HCT116 (cell line): ENCODE results near the gene TMEM86B. TPM values are rescaled to one million over a fixed set of nuclear protein-coding genes. Genes with fewer than 3 reads are reported as not detected.
A peak's percentile ranks its signal among the peaks of the same experiment; 100 is the strongest.

Experiments
- ATAC-seq: fragments of 200-7000 bp; cut with Tn5 transposase; 2 replicates; pipeline ENCODE4 v1.9.1; 2020; ENCODE audit warnings: mild to moderate bottlenecking, moderate library complexity
- BruUV-seq: library from RNA; stranded (reverse); fragments of 400-500 nt; replicated peaks from 2 replicates; lab custom pipeline; 2021; lab: Mats Ljungman, UMichigan
- CTCF ChIA-PET: fragments of 300-600 bp; sonication (Branson Sonifier 250); formaldehyde crosslinking; loops from one replicate; lab custom pipeline; 2021; ENCODE audit warnings: antibody characterized with exemption; lab: Charles Lee
- POLR2A ChIA-PET: fragments of 300-600, 350-600 bp; sonication (Branson Sonifier 250); formaldehyde crosslinking; loops from one replicate; lab custom pipeline; 2021; ENCODE audit warnings: antibody characterized with exemption; lab: Charles Lee
- RAD21 ChIA-PET, 2 experiments: fragments of 300-600 bp; sonication (Branson Sonifier 250); formaldehyde crosslinking; loops; one replicate each; lab custom pipeline; 2023; ENCODE audit warnings: low total read pairs in 2 of 2; ENCODE audit not compliant: uncharacterized antibody in 2 of 2, unreplicated experiment in 2 of 2, low non-redundant PET in 1 of 2; lab: Charles Lee
- DNase-seq: peaks from one replicate; pipeline ENCODE4 v3.0.0-alpha.2; 2010; ENCODE audit warnings: low read depth, low spot score
- H2AFZ ChIP-seq: fragments of 200-600 bp; shearing (Covaris generic), sonication (generic); 2 replicates; pipeline ENCODE4 v1.6.1; 2017; ENCODE audit warnings: low read depth, mixed run types, mixed read lengths, antibody characterized with exemption, low read length; ENCODE audit not compliant: poor library complexity, severe bottlenecking
- H3K27ac ChIP-seq: 2 replicates; pipeline ENCODE4 v1.5.1; 2012; ENCODE audit warnings: low read depth, low read length
- H3K27me3 ChIP-seq: fragments of 200-600 bp; sonication (generic); 2 replicates; pipeline ENCODE4 v1.6.1; 2016; ENCODE audit warnings: mixed run types, low read length, mixed read lengths; ENCODE audit not compliant: insufficient read depth
- H3K36me3 ChIP-seq, 2 experiments: fragments of 200-500 bp in 1 of 2; fragments of 200-600 bp in 1 of 2; sonication (Bioruptor generic) in 1 of 2; sonication (generic) in 1 of 2; 2 replicates each; pipeline versions ENCODE4 v1.5.1 to v1.6.1; 2014 to 2016; ENCODE audit warnings: low read length in 2 of 2, inconsistent platforms in 1 of 2, mixed read lengths in 1 of 2, mixed run types in 1 of 2; ENCODE audit not compliant: insufficient read depth in 2 of 2, control insufficient read depth in 1 of 2
- H3K4me1 ChIP-seq, 2 experiments: fragments of 200-600 bp in 1 of 2; sonication (generic) in 1 of 2; 2 replicates each; pipeline versions ENCODE4 v1.5.1 to v1.6.1; 2012 to 2017; ENCODE audit warnings: low read length in 2 of 2, inconsistent platforms in 1 of 2, mild to moderate bottlenecking in 1 of 2, mixed read lengths in 1 of 2, mixed run types in 1 of 2, moderate library complexity in 1 of 2; ENCODE audit not compliant: insufficient read depth in 2 of 2, control insufficient read depth in 1 of 2
- H3K4me2 ChIP-seq: fragments of 200-600 bp; sonication (generic); 2 replicates; pipeline ENCODE4 v1.6.1; 2017; ENCODE audit warnings: mixed run types, low read length, mixed read lengths
- H3K4me3 ChIP-seq, 2 experiments: fragments of 200-600 bp in 1 of 2; sonication (generic) in 1 of 2; replicated peaks in 1 of 2; 2 replicates each; pipeline ENCODE4 v1.5.1; 2011 to 2016; ENCODE audit warnings: low read length in 2 of 2, control low read depth in 1 of 2, low read depth in 1 of 2, mild to moderate bottlenecking in 1 of 2, mixed read lengths in 1 of 2, mixed run types in 1 of 2
- H3K79me2 ChIP-seq: fragments of 200-600 bp; sonication (generic); 2 replicates; pipeline ENCODE4 v1.6.1; 2017; ENCODE audit warnings: mild to moderate bottlenecking, mixed run types, low read length, moderate library complexity, mixed read lengths; ENCODE audit not compliant: insufficient read depth
- H3K9ac ChIP-seq: fragments of 200-600 bp; sonication (generic); 2 replicates; pipeline ENCODE4 v1.6.1; 2016; ENCODE audit warnings: low read length, mixed read lengths
- H3K9me2 ChIP-seq: fragments of 200-600 bp; sonication (generic), shearing (Covaris generic); 2 replicates; pipeline ENCODE4 v1.6.1; 2017; ENCODE audit warnings: mixed run types, mild to moderate bottlenecking, moderate library complexity; ENCODE audit not compliant: insufficient read depth
- H3K9me3 ChIP-seq, 2 experiments: fragments of 200-500 bp in 1 of 2; fragments of 200-600 bp in 1 of 2; sonication (Bioruptor generic) in 1 of 2; sonication (generic) in 1 of 2; 2 replicates each; pipeline ENCODE4 v1.6.1; 2014 to 2017; ENCODE audit warnings: low read length in 2 of 2, mixed read lengths in 2 of 2, inconsistent platforms in 1 of 2, low read depth in 1 of 2, mild to moderate bottlenecking in 1 of 2, mixed run types in 1 of 2, moderate library complexity in 1 of 2; ENCODE audit not compliant: control insufficient read depth in 1 of 2, insufficient read depth in 1 of 2
- H4K20me1 ChIP-seq: fragments of 200-600 bp; sonication (generic), shearing (Covaris generic); 2 replicates; pipeline ENCODE4 v1.6.1; 2017; ENCODE audit warnings: mixed run types, mild to moderate bottlenecking, moderate library complexity; ENCODE audit not compliant: insufficient read depth
- CBX3 ChIP-seq: IDR thresholded peaks from 2 replicates; pipeline ENCODE4 v1.6.1; 2012; ENCODE audit warnings: low read depth
- CEBPB ChIP-seq: IDR thresholded peaks from 2 replicates; pipeline ENCODE4 v1.6.1; 2012; ENCODE audit warnings: low read depth
- EGR1 ChIP-seq: IDR thresholded peaks from 2 replicates; pipeline ENCODE4 v1.6.1; 2012; ENCODE audit warnings: low read depth
- FOSL1 ChIP-seq: IDR thresholded peaks from 2 replicates; pipeline ENCODE4 v1.6.1; 2012; ENCODE audit warnings: low read depth
- JUND ChIP-seq: IDR thresholded peaks from 2 replicates; pipeline ENCODE4 v1.6.1; 2012
- POLR2A ChIP-seq: IDR thresholded peaks from 2 replicates; pipeline ENCODE4 v1.7.0; 2011; ENCODE audit warnings: borderline replicate concordance; ENCODE audit not compliant: insufficient read depth, insufficient read length; ENCODE audit errors: extremely low read depth
- RAD21 ChIP-seq: IDR thresholded peaks from 2 replicates; pipeline ENCODE4 v1.6.1; 2012; ENCODE audit warnings: low read depth, mild to moderate bottlenecking
- SIN3A ChIP-seq: IDR thresholded peaks from 2 replicates; pipeline ENCODE4 v1.6.1; 2012; ENCODE audit warnings: low read depth
- SP1 ChIP-seq: IDR thresholded peaks from 2 replicates; pipeline ENCODE4 v1.6.1; 2012; ENCODE audit warnings: low read depth
- SRF ChIP-seq: IDR thresholded peaks from 2 replicates; pipeline ENCODE4 v1.6.1; 2012; ENCODE audit warnings: low read depth
- YY1 ChIP-seq: IDR thresholded peaks from 2 replicates; pipeline ENCODE4 v1.6.1; 2011; ENCODE audit warnings: low read length, low read depth, moderate library complexity, mild to moderate bottlenecking; ENCODE audit not compliant: insufficient replicate concordance; ENCODE audit errors: extremely low read depth
- ZFX ChIP-seq: fragments of 450-650 bp; IDR thresholded peaks from 2 replicates; pipeline ENCODE4 v1.6.1; 2017
- intact Hi-C: fragments of 100-400 bp; cut with micrococcal nuclease; formaldehyde crosslinking; loops from 2 replicates; pipeline ENCODE4 v1.10.0; 2022
- total RNA-seq: library from RNA; stranded (reverse); gene quantifications from one replicate; pipeline ENCODE4 v1.2.1, GENCODE V29; 2021; ENCODE audit not compliant: unreplicated experiment
- TF ChIP-seq, protein P1 (sequence below): IDR thresholded peaks from 2 replicates; pipeline ENCODE4 v1.6.1; 2012
- TF ChIP-seq, protein P2 (sequence below): IDR thresholded peaks from 2 replicates; pipeline ENCODE4 v1.6.1; 2011; ENCODE audit warnings: mild to moderate bottlenecking, low read length, moderate library complexity; ENCODE audit not compliant: insufficient replicate concordance; ENCODE audit errors: extremely low read depth
- TF ChIP-seq, protein P3 (sequence below), 3 experiments: fragments of 200-600 bp in 1 of 3; sonication (generic) in 1 of 3; IDR thresholded peaks in 2 of 3; conservative IDR thresholded peaks in 1 of 3; 2 replicates each; pipeline ENCODE4 v1.5.1; 2012 to 2017; ENCODE audit warnings: low read depth in 2 of 3, low read length in 2 of 3, antibody characterized with exemption in 1 of 3, borderline replicate concordance in 1 of 3, control low read depth in 1 of 3, mild to moderate bottlenecking in 1 of 3, mixed read lengths in 1 of 3, mixed run types in 1 of 3, moderate library complexity in 1 of 3; ENCODE audit not compliant: insufficient read depth in 1 of 3

Gene TMEM86B
- total RNA-seq, 1 experiment from 2014 or later, result 10.6 TPM

DNA sequence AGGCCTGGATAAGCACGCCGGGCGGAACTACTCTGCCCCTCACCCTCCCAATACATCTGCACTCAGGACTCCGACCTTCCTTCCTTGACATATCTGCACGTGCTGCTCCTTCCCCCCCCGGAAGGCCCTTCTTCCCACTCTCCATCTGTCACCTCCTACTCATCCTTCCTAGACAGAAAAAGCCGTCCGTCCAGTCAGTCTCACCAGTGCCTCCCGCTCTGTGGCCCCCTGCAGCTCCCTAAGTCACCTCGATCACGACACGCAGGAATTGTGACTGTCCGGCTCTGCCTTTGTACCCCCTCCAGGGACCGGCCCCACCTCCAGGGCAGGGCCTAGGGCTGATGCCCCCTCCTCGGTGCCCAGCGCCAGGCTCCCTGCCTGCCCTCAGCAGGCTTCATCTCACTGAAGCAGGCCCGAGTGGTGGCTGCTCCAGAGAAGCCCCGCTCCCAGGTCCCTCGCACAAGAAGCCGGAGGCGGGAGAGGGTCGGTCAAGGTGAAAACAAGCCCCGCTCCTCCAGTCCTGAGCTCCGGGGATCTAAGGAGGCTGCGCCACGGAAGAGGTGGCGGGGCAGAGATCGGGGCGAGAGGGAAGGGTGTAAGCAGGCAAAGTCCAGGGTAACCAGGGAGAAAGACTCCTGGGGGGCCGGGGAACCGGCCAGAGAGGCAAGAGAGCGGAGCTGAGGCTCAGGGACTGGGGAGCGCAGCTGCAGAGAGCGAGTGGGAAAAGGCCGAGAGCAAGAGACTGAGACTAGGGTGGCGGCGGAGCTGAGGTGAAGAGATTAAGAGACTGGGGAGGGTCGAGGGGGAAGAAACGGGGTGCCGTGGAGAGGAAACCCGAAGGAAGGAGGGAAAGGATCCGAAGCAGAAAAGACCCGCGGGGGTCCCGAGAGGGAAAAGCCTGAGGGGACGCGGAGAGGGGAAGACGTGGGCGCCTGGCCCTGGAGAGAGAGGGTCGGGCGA is 29.2 kb upstream of the TMEM86B start:
- Histone ChIP-seq H3K4me2 (peak overlapping the region; percentile 98), H4K20me1 (no peaks in the 10 kb centered on the region), H3K9me2 (no peaks in the 10 kb centered on the region), H3K4me1 (peaks cover 20 to 41% of the 10 kb centered on the region in 2 experiments), H3K36me3 (peaks cover 0 to 13% of the 10 kb centered on the region in 2 experiments; a peak in 3 of 4 replicates), H3K4me3 (peak overlapping the region; percentile 89 to 96), H3K27me3 (no peaks in the 10 kb centered on the region), H3K9ac (peak overlapping the region; percentile 96), H3K79me2 (peaks cover 60% of the 10 kb centered on the region), H3K9me3 (no peaks in the 10 kb centered on the region), H3K27ac (peak overlapping the region; percentile 79), H2AFZ (no peak overlapping the region)
- POLR2A ChIA-PET, result no interaction called here
- no TSS peak for BruUV-seq
- RAD21 ChIA-PET, result no interaction called here
- intact Hi-C loops, result loop anchor here (5.0 kb wide), 1 partner anchor 90 kb away; the partner anchor contains the start of gene DNAAF3
- CTCF ChIA-PET, result interaction anchor here (0.8 kb wide), 1 partner anchor 111 kb away, joined by 3 read pairs; no protein-coding TSS in a partner anchor
- TF ChIP-seq ZFX (no peak), FOSL1 (no peak), YY1 (no peak), CEBPB (no peak), SP1 (no peak), EGR1 (no peak), RAD21 (no peak), POLR2A (no peak), SIN3A (no peak), CBX3 (no peak), JUND (no peak), SRF (no peak)
- TF ChIP-seq, protein P1, sequence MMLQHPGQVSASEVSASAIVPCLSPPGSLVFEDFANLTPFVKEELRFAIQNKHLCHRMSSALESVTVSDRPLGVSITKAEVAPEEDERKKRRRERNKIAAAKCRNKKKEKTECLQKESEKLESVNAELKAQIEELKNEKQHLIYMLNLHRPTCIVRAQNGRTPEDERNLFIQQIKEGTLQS, result no peak
- TF ChIP-seq, protein P2, sequence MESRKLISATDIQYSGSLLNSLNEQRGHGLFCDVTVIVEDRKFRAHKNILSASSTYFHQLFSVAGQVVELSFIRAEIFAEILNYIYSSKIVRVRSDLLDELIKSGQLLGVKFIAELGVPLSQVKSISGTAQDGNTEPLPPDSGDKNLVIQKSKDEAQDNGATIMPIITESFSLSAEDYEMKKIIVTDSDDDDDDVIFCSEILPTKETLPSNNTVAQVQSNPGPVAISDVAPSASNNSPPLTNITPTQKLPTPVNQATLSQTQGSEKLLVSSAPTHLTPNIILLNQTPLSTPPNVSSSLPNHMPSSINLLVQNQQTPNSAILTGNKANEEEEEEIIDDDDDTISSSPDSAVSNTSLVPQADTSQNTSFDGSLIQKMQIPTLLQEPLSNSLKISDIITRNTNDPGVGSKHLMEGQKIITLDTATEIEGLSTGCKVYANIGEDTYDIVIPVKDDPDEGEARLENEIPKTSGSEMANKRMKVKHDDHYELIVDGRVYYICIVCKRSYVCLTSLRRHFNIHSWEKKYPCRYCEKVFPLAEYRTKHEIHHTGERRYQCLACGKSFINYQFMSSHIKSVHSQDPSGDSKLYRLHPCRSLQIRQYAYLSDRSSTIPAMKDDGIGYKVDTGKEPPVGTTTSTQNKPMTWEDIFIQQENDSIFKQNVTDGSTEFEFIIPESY, result no peak
- TF ChIP-seq, protein P3, sequence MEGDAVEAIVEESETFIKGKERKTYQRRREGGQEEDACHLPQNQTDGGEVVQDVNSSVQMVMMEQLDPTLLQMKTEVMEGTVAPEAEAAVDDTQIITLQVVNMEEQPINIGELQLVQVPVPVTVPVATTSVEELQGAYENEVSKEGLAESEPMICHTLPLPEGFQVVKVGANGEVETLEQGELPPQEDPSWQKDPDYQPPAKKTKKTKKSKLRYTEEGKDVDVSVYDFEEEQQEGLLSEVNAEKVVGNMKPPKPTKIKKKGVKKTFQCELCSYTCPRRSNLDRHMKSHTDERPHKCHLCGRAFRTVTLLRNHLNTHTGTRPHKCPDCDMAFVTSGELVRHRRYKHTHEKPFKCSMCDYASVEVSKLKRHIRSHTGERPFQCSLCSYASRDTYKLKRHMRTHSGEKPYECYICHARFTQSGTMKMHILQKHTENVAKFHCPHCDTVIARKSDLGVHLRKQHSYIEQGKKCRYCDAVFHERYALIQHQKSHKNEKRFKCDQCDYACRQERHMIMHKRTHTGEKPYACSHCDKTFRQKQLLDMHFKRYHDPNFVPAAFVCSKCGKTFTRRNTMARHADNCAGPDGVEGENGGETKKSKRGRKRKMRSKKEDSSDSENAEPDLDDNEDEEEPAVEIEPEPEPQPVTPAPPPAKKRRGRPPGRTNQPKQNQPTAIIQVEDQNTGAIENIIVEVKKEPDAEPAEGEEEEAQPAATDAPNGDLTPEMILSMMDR (IDR thresholded peaks at IDR 0.05 in 2 of 3, conservative IDR thresholded peaks at IDR 0.05 in 1 of 3; ENCODE audit: borderline replicate concordance in 1 of 3, insufficient read depth in 1 of 3, low read depth in 2 of 3, low read length in 2 of 3), result no peak
- DNase-seq (no peak), ATAC-seq (no peak)
